ENCODE data around the gene TBX19.

DNA sequence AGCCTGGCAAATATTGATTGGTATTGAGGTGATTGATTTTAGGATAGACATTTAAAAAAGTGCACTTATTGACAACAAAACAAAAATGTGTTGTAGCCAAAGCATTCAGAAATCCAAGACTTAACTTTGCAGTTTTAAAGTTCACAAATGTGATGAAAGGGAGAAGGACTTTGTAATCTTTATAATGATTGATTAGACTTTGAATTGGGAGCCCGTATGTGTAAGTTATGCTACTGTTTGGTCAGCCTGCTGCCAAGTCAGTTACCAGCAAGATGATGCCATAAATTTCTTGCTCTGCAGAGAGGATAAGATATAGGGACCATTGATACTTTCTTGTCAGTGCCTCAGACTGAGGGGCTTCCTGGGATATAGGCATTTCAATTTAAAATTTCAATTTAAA lies 39.5 kb downstream of the TBX19 start:
- TF ChIP-seq ZNF274 (IDR thresholded peaks at IDR 0.05; ENCODE audit: low read depth, low read length): no peak
- TF ChIP-seq YY1 (IDR thresholded peaks at IDR 0.05; ENCODE audit: insufficient read depth, insufficient read length): no peak
